DOHH2 (cell line): ENCODE measurements around the gene NID1.
"Not testable (repeated sequence)": the region's sequence is repeated elsewhere in the genome, so short reads cannot be mapped to it uniquely, and the experiment has no call there.

Experiments used
- H3F3A ChIP-seq: fragments of 200-600 bp; sonication (generic), shearing (Covaris generic); 2 replicates; pipeline ENCODE4 v1.6.0; 2016; ENCODE audit warnings: antibody characterized with exemption, mild to moderate bottlenecking; ENCODE audit not compliant: control insufficient read depth, insufficient read depth
- H3K27ac ChIP-seq: fragments of 200-600 bp; sonication (generic); 2 replicates; pipeline ENCODE4 v1.5.1; 2014; ENCODE audit warnings: low read depth, mild to moderate bottlenecking, low read length, moderate library complexity
- H3K27me3 ChIP-seq: fragments of 200-600 bp; sonication (generic); 2 replicates; pipeline ENCODE4 v1.6.1; 2014; ENCODE audit warnings: mild to moderate bottlenecking, low read length, mixed read lengths; ENCODE audit not compliant: control insufficient read depth
- H3K36me3 ChIP-seq: fragments of 200-600 bp; sonication (generic); 2 replicates; pipeline ENCODE4 v1.6.1; 2014; ENCODE audit warnings: mild to moderate bottlenecking, low read length, moderate library complexity, mixed read lengths; ENCODE audit not compliant: control insufficient read depth
- H3K4me1 ChIP-seq: fragments of 200-600 bp; sonication (generic); 2 replicates; pipeline ENCODE4 v1.6.1; 2014; ENCODE audit warnings: mild to moderate bottlenecking, low read length, mixed read lengths; ENCODE audit not compliant: control insufficient read depth
- H3K4me2 ChIP-seq: fragments of 200-600 bp; sonication (generic); 2 replicates; pipeline ENCODE4 v1.6.0; 2014; ENCODE audit warnings: mild to moderate bottlenecking, low read length, moderate library complexity
- H3K4me3 ChIP-seq: fragments of 200-600 bp; sonication (generic); 2 replicates; pipeline ENCODE4 v1.5.1; 2014; ENCODE audit warnings: mild to moderate bottlenecking, low read length, mixed read lengths
- H3K79me2 ChIP-seq: fragments of 200-600 bp; sonication (generic); 2 replicates; pipeline ENCODE4 v1.6.1; 2014; ENCODE audit warnings: mild to moderate bottlenecking, low read length, mixed read lengths; ENCODE audit not compliant: control insufficient read depth
- H3K9me2 ChIP-seq: fragments of 200-600 bp; sonication (generic); replicated peaks from 2 replicates; pipeline ENCODE4 v1.6.1; 2014; ENCODE audit warnings: mild to moderate bottlenecking, low read length, mixed read lengths; ENCODE audit not compliant: control insufficient read depth
- H3K9me3 ChIP-seq: fragments of 200-600 bp; sonication (generic); 2 replicates; pipeline ENCODE4 v1.6.1; 2014; ENCODE audit warnings: antibody characterized with exemption, low read length, mixed read lengths; ENCODE audit not compliant: control insufficient read depth, insufficient read depth
- H4K20me1 ChIP-seq: fragments of 200-600 bp; sonication (generic); 2 replicates; pipeline ENCODE4 v1.6.0; 2014; ENCODE audit warnings: low read depth, mild to moderate bottlenecking, antibody characterized with exemption, low read length, moderate library complexity; ENCODE audit not compliant: control insufficient read depth, insufficient read depth
- EZH2phosphoT487 ChIP-seq: fragments of 200-600 bp; sonication (generic); IDR thresholded peaks from 2 replicates; pipeline ENCODE4 v1.6.1; 2017; ENCODE audit warnings: borderline replicate concordance, mild to moderate bottlenecking, antibody characterized with exemption, low read length, moderate library complexity, mixed read lengths
- TF ChIP-seq, protein P1 (sequence below): fragments of 200-600 bp; sonication (generic); IDR thresholded peaks from one replicate; pipeline ENCODE4 v1.5.1; 2014; ENCODE audit warnings: antibody characterized with exemption, mild to moderate bottlenecking, low read depth, low read length; ENCODE audit not compliant: poor library complexity, severe bottlenecking

Gene NID1

DNA sequence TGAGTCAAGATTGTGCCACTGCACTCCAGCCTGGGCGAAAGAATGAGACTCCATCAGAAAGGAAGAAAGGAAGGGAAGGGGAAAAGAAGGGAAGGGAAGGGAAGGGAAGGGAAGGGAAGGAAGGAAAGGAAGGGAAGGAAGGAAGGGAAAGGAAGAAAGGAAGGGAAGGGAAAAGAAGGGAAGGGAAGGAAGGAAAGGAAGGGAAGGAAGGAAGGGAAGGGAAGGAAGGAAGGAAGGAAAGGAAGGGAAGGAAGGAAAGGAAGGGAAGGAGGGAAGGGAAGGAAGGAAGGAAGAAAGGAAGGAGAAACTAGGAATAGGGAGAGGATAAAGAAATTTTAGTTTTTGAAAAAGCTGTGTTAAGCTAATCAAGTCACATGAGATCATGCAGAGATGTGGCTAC, 33.4 kb upstream of the NID1 start:
- Histone ChIP-seq H3K9me3 (no peaks in the 10 kb centered on the region), H3K4me2 (no peak overlapping the region), H3K27me3 (peaks cover 11% of the 10 kb centered on the region), H3K27ac (no peak overlapping the region), H4K20me1 (no peaks in the 10 kb centered on the region), H3K79me2 (no peaks in the 10 kb centered on the region), H3K9me2 (no peaks in the 10 kb centered on the region), H3K36me3 (no peaks in the 10 kb centered on the region), H3K4me1 (no peaks in the 10 kb centered on the region), H3F3A (no peaks in the 10 kb centered on the region), H3K4me3 (no peak overlapping the region)
- no peak for TF ChIP-seq EZH2phosphoT487
- TF ChIP-seq, protein P1, sequence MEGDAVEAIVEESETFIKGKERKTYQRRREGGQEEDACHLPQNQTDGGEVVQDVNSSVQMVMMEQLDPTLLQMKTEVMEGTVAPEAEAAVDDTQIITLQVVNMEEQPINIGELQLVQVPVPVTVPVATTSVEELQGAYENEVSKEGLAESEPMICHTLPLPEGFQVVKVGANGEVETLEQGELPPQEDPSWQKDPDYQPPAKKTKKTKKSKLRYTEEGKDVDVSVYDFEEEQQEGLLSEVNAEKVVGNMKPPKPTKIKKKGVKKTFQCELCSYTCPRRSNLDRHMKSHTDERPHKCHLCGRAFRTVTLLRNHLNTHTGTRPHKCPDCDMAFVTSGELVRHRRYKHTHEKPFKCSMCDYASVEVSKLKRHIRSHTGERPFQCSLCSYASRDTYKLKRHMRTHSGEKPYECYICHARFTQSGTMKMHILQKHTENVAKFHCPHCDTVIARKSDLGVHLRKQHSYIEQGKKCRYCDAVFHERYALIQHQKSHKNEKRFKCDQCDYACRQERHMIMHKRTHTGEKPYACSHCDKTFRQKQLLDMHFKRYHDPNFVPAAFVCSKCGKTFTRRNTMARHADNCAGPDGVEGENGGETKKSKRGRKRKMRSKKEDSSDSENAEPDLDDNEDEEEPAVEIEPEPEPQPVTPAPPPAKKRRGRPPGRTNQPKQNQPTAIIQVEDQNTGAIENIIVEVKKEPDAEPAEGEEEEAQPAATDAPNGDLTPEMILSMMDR, result no peak

DNA sequence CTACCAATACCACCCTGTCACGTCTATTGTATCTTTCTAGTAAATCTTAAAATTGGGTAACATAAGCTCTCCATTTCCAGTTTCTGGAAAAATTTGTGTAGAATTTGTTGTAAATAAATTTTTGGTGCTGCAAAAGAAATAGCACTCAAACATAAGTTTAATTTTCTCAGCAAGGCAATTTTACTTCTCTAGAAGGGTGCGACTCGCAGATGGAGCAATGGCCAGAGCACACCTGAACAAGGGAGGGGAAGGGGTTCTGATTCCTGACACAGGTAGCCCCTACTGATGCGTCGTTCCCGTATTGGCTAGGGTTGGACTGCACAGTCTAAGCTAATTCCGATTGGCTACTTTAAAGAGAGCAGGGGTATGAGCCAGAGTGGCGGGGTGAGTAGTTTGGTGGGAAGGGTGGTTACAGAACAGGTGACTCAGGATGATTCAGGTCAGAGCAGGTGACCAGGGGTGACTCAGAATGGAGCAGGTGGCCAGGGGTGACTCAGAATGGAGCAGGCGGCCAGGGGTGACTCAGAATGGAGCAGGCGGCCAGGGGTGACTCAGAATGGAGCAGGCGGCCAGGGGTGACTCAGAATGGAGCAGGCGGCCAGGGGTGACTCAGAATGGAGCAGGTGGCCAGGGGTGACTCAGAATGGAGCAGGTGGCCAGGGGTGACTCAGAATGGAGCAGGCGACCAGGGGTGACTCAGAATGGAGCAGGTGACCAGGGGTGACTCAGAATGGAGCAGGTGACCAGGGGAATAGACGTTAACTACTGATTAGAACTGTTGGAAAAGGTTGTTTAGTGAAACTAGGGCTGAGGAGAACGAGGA, 32.0 kb upstream of the NID1 start:
- H3K4me2 ChIP-seq, H3K4me1 ChIP-seq, H4K20me1 ChIP-seq, H3K27ac ChIP-seq, H3K79me2 ChIP-seq, H3K4me3 ChIP-seq, H3F3A ChIP-seq, H3K9me2 ChIP-seq, H3K9me3 ChIP-seq, H3K36me3 ChIP-seq: not testable (repeated sequence)
- H3K27me3 ChIP-seq, result peaks cover 11% of the 10 kb centered on the region

DNA sequence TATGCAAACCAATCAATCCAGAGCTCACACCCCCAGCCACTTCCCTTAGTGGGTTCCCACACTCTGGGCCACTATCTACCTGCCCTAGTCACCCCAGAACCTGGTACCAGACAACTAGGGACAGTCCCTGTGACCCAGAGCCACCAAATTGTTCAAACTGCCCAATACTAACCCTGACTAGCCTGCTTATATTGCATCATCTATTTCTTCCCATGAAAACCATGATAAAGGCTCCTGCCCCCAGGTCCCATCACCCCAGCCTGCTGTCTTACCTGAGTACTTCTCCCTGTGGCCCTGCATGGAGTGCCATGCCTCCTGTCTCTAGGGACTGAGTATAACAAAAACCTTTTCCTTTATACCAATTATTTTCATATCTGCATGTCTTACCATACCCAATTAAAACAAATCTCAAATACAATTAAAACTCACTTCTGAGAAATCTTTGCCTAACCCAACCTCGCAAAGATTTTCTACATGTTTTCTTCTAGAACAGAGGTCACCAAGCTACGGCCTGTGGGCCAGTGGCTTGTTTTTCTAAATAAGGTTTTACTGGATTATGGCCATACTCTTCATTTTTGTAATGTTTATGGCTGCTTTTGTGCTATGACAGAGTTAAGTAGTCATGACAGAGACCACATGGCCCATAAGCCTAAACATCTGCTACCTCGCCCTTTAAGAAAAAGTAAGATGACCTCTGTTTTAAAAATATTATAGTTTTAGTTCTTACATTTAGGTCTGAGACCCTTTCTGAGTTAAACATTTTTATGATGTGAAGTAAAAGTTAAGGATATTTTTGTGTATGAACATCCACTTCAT, 31.0 kb upstream of the NID1 start:
- no peaks in the 10 kb centered on the region for H3K9me2 ChIP-seq
- H3F3A ChIP-seq, result no peaks in the 10 kb centered on the region
- no peaks in the 10 kb centered on the region for H3K79me2 ChIP-seq
- H3K4me2 ChIP-seq, result no peak overlapping the region
- no peaks in the 10 kb centered on the region for H3K4me1 ChIP-seq
- H3K27me3 ChIP-seq, result peaks cover 11% of the 10 kb centered on the region
- no peaks in the 10 kb centered on the region for H3K36me3 ChIP-seq
- no peak overlapping the region for H3K27ac ChIP-seq
- H3K9me3 ChIP-seq, result no peaks in the 10 kb centered on the region
- H4K20me1 ChIP-seq, result no peaks in the 10 kb centered on the region
- no peak for TF ChIP-seq EZH2phosphoT487
- no peak overlapping the region for H3K4me3 ChIP-seq

DNA sequence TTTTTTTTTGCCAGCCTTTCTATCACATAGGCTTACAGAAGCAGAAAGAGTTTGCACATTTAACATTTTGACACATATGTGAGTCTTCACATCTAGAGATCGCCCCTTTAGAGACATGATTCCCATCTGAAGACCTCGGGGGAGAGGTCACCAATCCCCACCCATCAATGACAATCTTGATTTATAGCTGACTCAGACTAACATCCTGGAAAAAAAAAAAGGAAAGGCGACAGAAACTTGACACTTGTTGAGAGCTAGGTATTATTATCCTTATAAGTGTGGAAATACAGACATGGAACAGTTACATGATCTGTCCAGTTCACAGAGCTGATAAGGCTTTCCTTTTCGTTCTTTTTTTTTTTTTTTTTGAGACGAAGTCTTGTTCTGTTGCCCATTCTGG, 28.0 kb upstream of the NID1 start:
- Histone ChIP-seq H3K4me3 (no peak overlapping the region), H3K4me1 (no peaks in the 10 kb centered on the region), H3K27me3 (peaks cover 7% of the 10 kb centered on the region; the same call in 1 of the 2 replicates), H3F3A (no peaks in the 10 kb centered on the region), H4K20me1 (no peaks in the 10 kb centered on the region), H3K36me3 (no peaks in the 10 kb centered on the region), H3K79me2 (no peaks in the 10 kb centered on the region), H3K4me2 (no peak overlapping the region), H3K9me3 (no peaks in the 10 kb centered on the region), H3K27ac (no peak overlapping the region), H3K9me2 (no peaks in the 10 kb centered on the region)
- TF ChIP-seq, protein P1, result no peak
- TF ChIP-seq EZH2phosphoT487, result no peak
